MCF 10A (cell line): ENCODE measurements around the gene UNC119B. TPM values are rescaled to one million over a fixed set of nuclear protein-coding genes. Genes with fewer than 3 reads are reported as not detected.

Experiments
- BruUV-seq: library from RNA; stranded (reverse); fragments of 400-500 nt; replicated peaks from 2 replicates; lab custom pipeline; 2021; lab: Mats Ljungman, UMichigan
- CTCF ChIA-PET: fragments of 300-600 bp; sonication (Branson Sonifier 250); formaldehyde crosslinking; extraction: SDS; loops from one replicate; lab custom pipeline; 2021; ENCODE audit warnings: antibody characterized with exemption, inconsistent platforms; lab: Yijun Ruan, JAX
- POLR2A ChIA-PET: fragments of 300-600, 350-650 bp; sonication (Branson Sonifier 250); formaldehyde crosslinking; extraction: SDS; loops from one replicate; lab custom pipeline; 2020; ENCODE audit warnings: antibody characterized with exemption, inconsistent platforms; lab: Yijun Ruan, JAX
- DNase-seq: peaks from one replicate; pipeline ENCODE4 v3.0.0-alpha.2; 2018; ENCODE audit not compliant: unreplicated experiment
- H3K27ac Mint-ChIP-seq: one replicate; pipeline ENCODE4 v1.8.0; 2022; ENCODE audit warnings: mild to moderate bottlenecking, low read depth, mixed read lengths; ENCODE audit not compliant: unreplicated experiment
- H3K27me3 Mint-ChIP-seq: one replicate; pipeline ENCODE4 v1.8.0; 2022; ENCODE audit warnings: mixed read lengths; ENCODE audit not compliant: insufficient read depth, unreplicated experiment
- H3K36me3 Mint-ChIP-seq: one replicate; pipeline ENCODE4 v1.8.0; 2022; ENCODE audit warnings: mild to moderate bottlenecking, moderate library complexity, mixed read lengths; ENCODE audit not compliant: insufficient read depth, unreplicated experiment
- H3K4me1 Mint-ChIP-seq: one replicate; pipeline ENCODE4 v1.8.0; 2022; ENCODE audit warnings: mixed read lengths; ENCODE audit not compliant: insufficient read depth, unreplicated experiment
- H3K4me3 Mint-ChIP-seq: one replicate; pipeline ENCODE4 v1.8.0; 2022; ENCODE audit warnings: mild to moderate bottlenecking, moderate library complexity, mixed read lengths; ENCODE audit not compliant: unreplicated experiment
- H3K9me3 Mint-ChIP-seq: one replicate; pipeline ENCODE4 v1.8.0; 2022; ENCODE audit warnings: mixed read lengths; ENCODE audit not compliant: unreplicated experiment
- CTCF ChIP-seq: fragments of 200-600 bp; IDR thresholded peaks from one replicate; pipeline ENCODE4 v1.8.0; 2022; ENCODE audit warnings: antibody characterized with exemption, mild to moderate bottlenecking; ENCODE audit not compliant: unreplicated experiment
- intact Hi-C: fragments of 100-400 bp; cut with micrococcal nuclease; formaldehyde crosslinking; loops from 2 replicates; pipeline ENCODE4 v1.14.1; 2022
- total RNA-seq: library from RNA; stranded (reverse); gene quantifications from 2 replicates; pipeline ENCODE4 v1.2.3, GENCODE V29; 2022

Gene UNC119B
- total RNA-seq, 1 experiment from 2014 or later = 31.0 TPM

GRCh38 chr12:120737557-120738251, 27.4 kb downstream of the UNC119B start:
- intact Hi-C loops = no loop called here
- no peak for TF ChIP-seq CTCF
- CTCF ChIA-PET = interaction anchor here (0.7 to 1.2 kb wide), 3 partner anchors 61 to 394 kb away, joined by 3 read pairs; no protein-coding TSS in a partner anchor
- Mint-ChIP-seq H3K27me3 (no peaks in the 10 kb centered on the region), H3K36me3 (peaks cover 6% of the 10 kb centered on the region), H3K9me3 (no peaks in the 10 kb centered on the region), H3K4me1 (no peaks in the 10 kb centered on the region), H3K27ac (no peak overlapping the region), H3K4me3 (no peak overlapping the region)
- POLR2A ChIA-PET = interaction anchor here (0.6 to 1.2 kb wide), 2 partner anchors 173 to 234 kb away, joined by 3 read pairs; no protein-coding TSS in a partner anchor
- no TSS peak for BruUV-seq
- DNase-seq = no peak

GRCh38 chr12:120738252-120739030, 28.2 kb downstream of the UNC119B start:
- CTCF ChIA-PET = interaction anchor here (0.7 to 1.2 kb wide), 3 partner anchors 61 to 394 kb away, joined by 3 read pairs; no protein-coding TSS in a partner anchor
- no peak for TF ChIP-seq CTCF
- no peak overlapping the region for H3K4me3 Mint-ChIP-seq
- peaks cover 6% of the 10 kb centered on the region for H3K36me3 Mint-ChIP-seq
- intact Hi-C loops = no loop called here
- POLR2A ChIA-PET = interaction anchor here (0.6 to 1.2 kb wide), 2 partner anchors 172 to 233 kb away, joined by 3 read pairs; no protein-coding TSS in a partner anchor
- no TSS peak for BruUV-seq
- no peaks in the 10 kb centered on the region for H3K9me3 Mint-ChIP-seq
- no peaks in the 10 kb centered on the region for H3K4me1 Mint-ChIP-seq
- H3K27ac Mint-ChIP-seq = no peak overlapping the region
- no peak for DNase-seq
- no peaks in the 10 kb centered on the region for H3K27me3 Mint-ChIP-seq

- no peak for TF ChIP-seq CTCF
- Mint-ChIP-seq H3K36me3 (peaks cover 6% of the 10 kb centered on the region), H3K27me3 (no peaks in the 10 kb centered on the region), H3K4me1 (no peaks in the 10 kb centered on the region), H3K9me3 (no peaks in the 10 kb centered on the region), H3K4me3 (no peak overlapping the region), H3K27ac (no peak overlapping the region)
- BruUV-seq = no TSS peak
- CTCF ChIA-PET = no interaction called here
- POLR2A ChIA-PET = no interaction called here
- intact Hi-C loops = no loop called here
- no peak for DNase-seq
These were observed 28.9 kb downstream of the UNC119B start for GRCh38 chr12:120739031-120739762.
